NCI-H2029 (cell line): ENCODE results near the gene FAM184A.

ENCODE experiments used
- DNase-seq: peaks from one replicate; lab custom pipeline; 2025; lab: John Stamatoyannopoulos, UW

Gene FAM184A

GRCh38 chr6:118913161-118913560 lies 165.3 kb downstream of the FAM184A start:
- no peak for DNase-seq

- no peak for DNase-seq
Observed at GRCh38 chr6:118912646-118913045, 165.8 kb downstream of the FAM184A start.
